ENCODE results near the gene C1QTNF1. TPM values are rescaled to one million over a fixed set of nuclear protein-coding genes. Genes with fewer than 3 reads are reported as not detected.

Gene C1QTNF1
- total RNA-seq, 1 experiment from 2014 or later, result 19.9 TPM

- H3K4me3 ChIP-seq (ENCODE audit: low read depth, low read length), result no peak overlapping the region
- Mint-ChIP-seq H3K27me3 (ENCODE audit: insufficient read depth, unreplicated experiment) (no peaks in the 10 kb centered on the region), H3K4me1 (ENCODE audit: low read depth, unreplicated experiment) (peaks cover 14% of the 10 kb centered on the region), H3K9me3 (ENCODE audit: unreplicated experiment) (no peaks in the 10 kb centered on the region), H3K4me3 (ENCODE audit: unreplicated experiment) (no peak overlapping the region), H3K36me3 (ENCODE audit: insufficient read depth, unreplicated experiment) (peaks cover 31% of the 10 kb centered on the region), H3K27ac (ENCODE audit: unreplicated experiment) (no peak overlapping the region)
- no peaks in the 10 kb centered on the region for H3K27me3 ChIP-seq (replicated peaks; ENCODE audit: control insufficient read depth, insufficient read depth, low read length)
- ChIA-PET POLR2A (no interaction called here), CTCF (no interaction called here)
- H3K4me1 ChIP-seq, result peaks cover 4% of the 10 kb centered on the region; the same call in 1 of the 2 replicates
- no peak for TF ChIP-seq CTCF (IDR thresholded peaks at IDR 0.05; ENCODE audit: insufficient read depth in 1 of 2, low read depth in 1 of 2, low read length in 1 of 2, severe bottlenecking in 1 of 2, unreplicated experiment in 1 of 2)
- H3K36me3 ChIP-seq (ENCODE audit: control insufficient read depth, insufficient read depth, low read length), result 0 out of 2 replicates have a peak, but pooled peaks cover 3% of the 10 kb centered on the region
- intact Hi-C loops (cut with micrococcal nuclease; ENCODE audit: unreplicated experiment), result no loop called here
- peak in 1 of 2 experiments; percentile 19 for DNase-seq
- no peaks in the 10 kb centered on the region for H3K9me3 ChIP-seq
- BruUV-seq (replicated peaks), result no TSS peak
These were observed 21.7 kb upstream of the C1QTNF1 start for GRCh38 chr17:79002291-79002690.

DNA sequence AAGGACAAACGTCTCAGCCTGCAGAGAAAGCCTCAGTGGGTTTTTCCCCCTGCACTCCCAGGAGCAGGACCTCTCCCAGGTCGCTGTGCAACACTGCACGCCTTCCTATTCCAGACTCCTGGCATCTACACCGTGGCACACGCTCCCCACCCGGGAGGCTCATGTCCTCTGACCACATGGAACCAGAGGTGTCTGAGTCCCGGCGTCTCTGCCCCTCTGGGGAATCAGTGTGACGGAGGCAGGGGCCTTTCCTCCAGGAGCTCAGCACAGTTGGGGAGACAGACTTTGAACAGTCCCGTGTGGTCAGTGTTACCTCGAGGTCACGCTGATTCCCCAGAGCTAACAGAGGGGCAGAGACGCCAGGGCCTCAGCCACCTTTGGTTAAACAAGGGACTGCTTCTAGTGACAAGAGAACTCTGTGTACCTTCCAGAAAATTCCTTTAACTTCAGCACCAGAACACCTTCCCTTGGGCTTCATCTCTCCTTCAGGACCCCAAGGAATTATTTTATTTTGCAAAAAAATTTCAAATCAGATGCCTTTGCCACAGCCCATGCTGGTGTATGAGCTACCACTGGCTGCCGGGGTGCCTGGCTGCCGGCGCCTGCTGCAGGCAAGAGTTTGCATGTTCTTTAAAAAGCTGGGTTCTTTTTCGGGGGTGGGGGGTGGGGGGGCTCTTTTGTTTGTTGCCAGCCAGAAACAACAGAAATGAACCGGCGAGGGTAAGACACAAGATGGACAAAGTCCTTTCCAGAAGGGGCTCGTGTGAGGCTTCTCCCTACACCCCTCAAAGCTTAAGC lies 21.0 kb upstream of the C1QTNF1 start:
- Histone ChIP-seq H3K9me3 (no peaks in the 10 kb centered on the region), H3K27me3 (replicated peaks; ENCODE audit: control insufficient read depth, insufficient read depth, low read length) (no peaks in the 10 kb centered on the region), H3K36me3 (ENCODE audit: control insufficient read depth, insufficient read depth, low read length) (peaks cover 3% of the 10 kb centered on the region; the same call in 1 of the 2 replicates), H3K4me1 (peaks cover 5% of the 10 kb centered on the region), H3K4me3 (ENCODE audit: low read depth, low read length) (no peak overlapping the region)
- BruUV-seq (replicated peaks), result no TSS peak
- H3K4me3 Mint-ChIP-seq (ENCODE audit: unreplicated experiment), result no peak overlapping the region
- CTCF ChIA-PET, result no interaction called here
- peaks cover 14% of the 10 kb centered on the region for H3K4me1 Mint-ChIP-seq (ENCODE audit: low read depth, unreplicated experiment)
- H3K27me3 Mint-ChIP-seq (ENCODE audit: insufficient read depth, unreplicated experiment), result no peaks in the 10 kb centered on the region
- POLR2A ChIA-PET, result interaction anchor here (0.6 kb wide), 1 partner anchor 237 kb away, joined by 6 read pairs; no protein-coding TSS in a partner anchor
- no peaks in the 10 kb centered on the region for H3K9me3 Mint-ChIP-seq (ENCODE audit: unreplicated experiment)
- intact Hi-C loops (cut with micrococcal nuclease; ENCODE audit: unreplicated experiment), result no loop called here
- DNase-seq, result peak in 1 of 2 experiments; percentile 31
- no peak for TF ChIP-seq CTCF (IDR thresholded peaks at IDR 0.05; ENCODE audit: insufficient read depth in 1 of 2, low read depth in 1 of 2, low read length in 1 of 2, severe bottlenecking in 1 of 2, unreplicated experiment in 1 of 2)
- H3K36me3 Mint-ChIP-seq (ENCODE audit: insufficient read depth, unreplicated experiment), result peaks cover 34% of the 10 kb centered on the region
- H3K27ac Mint-ChIP-seq (ENCODE audit: unreplicated experiment), result no peak overlapping the region

DNA sequence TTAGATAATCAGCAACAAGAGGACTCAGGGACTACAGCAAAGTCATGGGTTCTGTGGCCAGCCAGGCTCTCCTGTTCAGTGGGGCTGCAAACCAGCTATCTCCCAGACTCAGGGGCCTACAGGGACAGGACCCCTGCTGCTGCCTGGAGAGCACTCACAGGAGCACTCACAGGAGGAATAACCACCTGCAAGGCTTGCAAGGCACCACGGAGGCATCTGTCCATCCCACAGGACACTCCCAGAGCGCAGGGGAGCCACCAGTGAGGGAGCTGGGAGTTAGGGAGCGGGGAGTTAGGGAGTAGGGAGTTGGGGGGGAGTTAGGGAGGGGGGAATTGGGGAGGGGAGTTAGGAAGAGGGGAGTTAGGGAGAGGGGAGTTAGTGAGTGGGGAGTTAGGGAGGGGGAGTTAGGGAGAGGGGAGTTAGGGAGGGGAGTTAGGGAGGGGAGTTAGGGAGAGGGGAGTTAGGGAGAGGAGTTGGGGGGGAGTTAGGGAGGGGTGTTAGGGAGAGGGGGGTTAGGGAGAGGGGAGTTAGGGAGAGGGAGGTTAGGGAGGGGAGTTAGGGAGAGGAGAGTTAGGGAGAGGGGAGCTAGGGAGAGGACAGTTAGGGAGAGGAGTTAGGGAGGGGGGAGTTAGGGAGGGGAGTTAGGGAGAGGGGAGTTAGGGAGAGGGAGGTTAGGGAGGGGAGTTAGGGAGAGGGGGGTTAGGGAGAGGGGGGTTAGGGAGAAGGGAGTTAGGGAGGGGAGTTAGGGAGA lies 20.1 kb upstream of the C1QTNF1 start:
- ChIA-PET CTCF (no interaction called here), POLR2A (interaction anchor here (0.6 kb wide), 1 partner anchor 238 kb away, joined by 6 read pairs; no protein-coding TSS in a partner anchor)
- no peak overlapping the region for H3K4me3 ChIP-seq (ENCODE audit: low read depth, low read length)
- DNase-seq, result peak in 1 of 2 experiments; percentile 26
- intact Hi-C loops (cut with micrococcal nuclease; ENCODE audit: unreplicated experiment), result no loop called here
- H3K27me3 Mint-ChIP-seq (ENCODE audit: insufficient read depth, unreplicated experiment), result no peaks in the 10 kb centered on the region
- BruUV-seq (replicated peaks), result no TSS peak
- peaks cover 22% of the 10 kb centered on the region for H3K4me1 Mint-ChIP-seq (ENCODE audit: low read depth, unreplicated experiment)
- H3K27ac Mint-ChIP-seq (ENCODE audit: unreplicated experiment), result no peak overlapping the region
- no peak overlapping the region for H3K4me3 Mint-ChIP-seq (ENCODE audit: unreplicated experiment)
- no peaks in the 10 kb centered on the region for H3K9me3 Mint-ChIP-seq (ENCODE audit: unreplicated experiment)
- H3K9me3 ChIP-seq, result no peaks in the 10 kb centered on the region
- no peaks in the 10 kb centered on the region for H3K27me3 ChIP-seq (replicated peaks; ENCODE audit: control insufficient read depth, insufficient read depth, low read length)
- peaks cover 13% of the 10 kb centered on the region for H3K4me1 ChIP-seq
- H3K36me3 ChIP-seq (ENCODE audit: control insufficient read depth, insufficient read depth, low read length), result peaks cover 4% of the 10 kb centered on the region; the same call in 1 of the 2 replicates
- no peak for TF ChIP-seq CTCF (IDR thresholded peaks at IDR 0.05; ENCODE audit: insufficient read depth in 1 of 2, low read depth in 1 of 2, low read length in 1 of 2, severe bottlenecking in 1 of 2, unreplicated experiment in 1 of 2)
- H3K36me3 Mint-ChIP-seq (ENCODE audit: insufficient read depth, unreplicated experiment), result peaks cover 31% of the 10 kb centered on the region

Data from Caco-2 (cell line).